ENCODE measurements around the gene OR1M1. TPM values are rescaled to one million over a fixed set of nuclear protein-coding genes. Genes with fewer than 3 reads are reported as not detected.
A peak's percentile ranks its signal among the peaks of the same experiment; 100 is the strongest.

Gene OR1M1
- total RNA-seq, 1 experiment from 2014 or later = not detected

- DNase-seq (no peak), ATAC-seq (no peak)
- H4K20me1 ChIP-seq (ENCODE audit: low read length) = peaks cover 8% of the 10 kb centered on the region; the same call in 1 of the 2 replicates
- H3K36me3 ChIP-seq (ENCODE audit: low read depth, low read length) = peaks cover 84% of the 10 kb centered on the region
- BruUV-seq (replicated peaks) = no TSS peak
- POLR2A ChIA-PET (ENCODE audit: unreplicated experiment) = no interaction called here
- H3K4me3 ChIP-seq (ENCODE audit: low read length) = peak overlapping the region; percentile 20; the same call in 1 of the 2 replicates
- no peak overlapping the region for H3K9ac ChIP-seq (ENCODE audit: low read length)
- no peak overlapping the region for H3K27ac ChIP-seq (ENCODE audit: low read length)
- intact Hi-C loops (cut with micrococcal nuclease) = loop anchor here (10.0 kb wide), 1 partner anchor 290 kb away; the partner anchor contains the start of gene ZNF266
- H3K4me2 ChIP-seq (ENCODE audit: low read length) = no peak overlapping the region
- peaks cover 98% of the 10 kb centered on the region for H3K79me2 ChIP-seq (ENCODE audit: low read length)
- no peaks in the 10 kb centered on the region for H3K9me2 ChIP-seq (replicated peaks; ENCODE audit: low read length)
- H2AFZ ChIP-seq (ENCODE audit: low read length) = no peak overlapping the region
- H3F3A ChIP-seq (ENCODE audit: low read length, unreplicated experiment) = no peaks in the 10 kb centered on the region
- no peaks in the 10 kb centered on the region for H3K27me3 ChIP-seq (ENCODE audit: low read length)
- no peak for TF ChIP-seq EZH2 (IDR thresholded peaks at IDR 0.05; ENCODE audit: low read length, unreplicated experiment)
- TF ChIP-seq EZH2phosphoT487 (IDR thresholded peaks at IDR 0.05; ENCODE audit: borderline replicate concordance, low read length) = no peak
- TF ChIP-seq, protein P1, sequence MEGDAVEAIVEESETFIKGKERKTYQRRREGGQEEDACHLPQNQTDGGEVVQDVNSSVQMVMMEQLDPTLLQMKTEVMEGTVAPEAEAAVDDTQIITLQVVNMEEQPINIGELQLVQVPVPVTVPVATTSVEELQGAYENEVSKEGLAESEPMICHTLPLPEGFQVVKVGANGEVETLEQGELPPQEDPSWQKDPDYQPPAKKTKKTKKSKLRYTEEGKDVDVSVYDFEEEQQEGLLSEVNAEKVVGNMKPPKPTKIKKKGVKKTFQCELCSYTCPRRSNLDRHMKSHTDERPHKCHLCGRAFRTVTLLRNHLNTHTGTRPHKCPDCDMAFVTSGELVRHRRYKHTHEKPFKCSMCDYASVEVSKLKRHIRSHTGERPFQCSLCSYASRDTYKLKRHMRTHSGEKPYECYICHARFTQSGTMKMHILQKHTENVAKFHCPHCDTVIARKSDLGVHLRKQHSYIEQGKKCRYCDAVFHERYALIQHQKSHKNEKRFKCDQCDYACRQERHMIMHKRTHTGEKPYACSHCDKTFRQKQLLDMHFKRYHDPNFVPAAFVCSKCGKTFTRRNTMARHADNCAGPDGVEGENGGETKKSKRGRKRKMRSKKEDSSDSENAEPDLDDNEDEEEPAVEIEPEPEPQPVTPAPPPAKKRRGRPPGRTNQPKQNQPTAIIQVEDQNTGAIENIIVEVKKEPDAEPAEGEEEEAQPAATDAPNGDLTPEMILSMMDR (conservative IDR thresholded peaks at IDR 0.05; ENCODE audit: low read depth, low read length) = no peak
- peaks cover 16% of the 10 kb centered on the region for H3K4me1 ChIP-seq (ENCODE audit: insufficient read depth, low read length)
- peaks cover 61% of the 10 kb centered on the region for H3K9me3 ChIP-seq (ENCODE audit: low read length)
- CTCF ChIA-PET = no interaction called here
These were observed 58.1 kb downstream of the OR1M1 start for GRCh38 chr19:9144920-9145319.

Other genes starting within 250 kb of the OR1M1 start
- 0.15 and 0.52 TPM in 2 replicates for gene MUC16, start 76.7 kb upstream of the OR1M1 start, total RNA-seq (2014; rRNA removed)
- gene OR7G2, start 20.4 kb downstream of the OR1M1 start, total RNA-seq (2014; rRNA removed) = not detected in 2 replicates
- not detected in 2 replicates for gene OR7G1, start 28.7 kb downstream of the OR1M1 start, total RNA-seq (2014; rRNA removed)
- not detected in 2 replicates for gene OR7G3, start 39.9 kb downstream of the OR1M1 start, total RNA-seq (2014; rRNA removed)
- 34.7 and 41.2 TPM in 2 replicates for gene ZNF317, start 53.3 kb downstream of the OR1M1 start, total RNA-seq (2014; rRNA removed)
- gene OR7D2, start 91.9 kb downstream of the OR1M1 start, total RNA-seq (2014; rRNA removed) = 0.07 TPM in 1 of 2 replicates, not detected in the other
- gene OR7D4, start 132.5 kb downstream of the OR1M1 start, total RNA-seq (2014; rRNA removed) = not detected in 2 replicates
- not detected in 2 replicates for gene OR7E24, start 163.9 kb downstream of the OR1M1 start, total RNA-seq (2014; rRNA removed)
- gene ZNF699, start 222.8 kb downstream of the OR1M1 start, total RNA-seq (2014; rRNA removed) = 30.9 and 36.0 TPM in 2 replicates
- gene ZNF559, start 237.1 kb downstream of the OR1M1 start, total RNA-seq (2014; rRNA removed) = 13.1 and 20.1 TPM in 2 replicates

Measured in PC-3 (cell line).